Left lung (tissue), 10 donors: ENCODE results near the gene CAMSAP1. TPM values are rescaled to one million over a fixed set of nuclear protein-coding genes. Genes with fewer than 3 reads are reported as not detected.

Source experiments
- ATAC-seq: fragments of 200-7000 bp; cut with Tn5 transposase; one replicate; pipeline ENCODE4 v1.9.1; 2020; ENCODE audit warnings: moderate library complexity
- DNase-seq, 4 donors: peaks; one replicate each; pipeline ENCODE4 v3.0.0-alpha.2; 2013 to 2020
- H3K27ac ChIP-seq, 2 donors: fragments of 200-600 bp; sonication (generic) in 1 of 2; one replicate each; pipeline versions ENCODE4 v1.5.0 to v1.8.0; 2020 to 2021
- H3K27me3 ChIP-seq, 2 donors: fragments of 200-600 bp; sonication (generic) in 1 of 2; one replicate each; pipeline versions ENCODE4 v1.5.0 to v1.8.0; 2020 to 2021
- H3K36me3 ChIP-seq, 2 donors: fragments of 200-600 bp; sonication (generic) in 1 of 2; one replicate each; pipeline versions ENCODE4 v1.5.0 to v1.8.0; 2020 to 2021
- H3K4me1 ChIP-seq, 2 donors: fragments of 200-600 bp; one replicate each; pipeline ENCODE4 v1.8.0; 2021
- H3K4me3 ChIP-seq, 2 donors: fragments of 200-600 bp; sonication (generic) in 1 of 2; one replicate each; pipeline versions ENCODE4 v1.5.0 to v1.8.0; 2020 to 2021; ENCODE audit warnings: mild to moderate bottlenecking in 1 of 2
- H3K9me3 ChIP-seq, 2 donors: fragments of 200-600 bp; sonication (generic) in 1 of 2; one replicate each; pipeline versions ENCODE4 v1.5.0 to v1.8.0; 2020 to 2021
- intact Hi-C, 2 donors: fragments of 100-400 bp; cut with DNase I; formaldehyde crosslinking; loops; one replicate each; pipeline versions ENCODE4 v1.11.2 to v1.14.2; 2022
- polyA plus RNA-seq, 6 donors: library from polyadenylated mRNA; unstranded; fragments of 120-200 nt; gene quantifications; one replicate each; pipeline ENCODE4 v1.2.1, GENCODE V29; 2013; ENCODE audit not compliant: insufficient read length in 6 of 6
- total RNA-seq, 2 donors: library from RNA; stranded (reverse); fragmentation: NEBNext Ultra II Directional; extraction: Animal tissue kit (Norgen Biotek cat#: 25700); gene quantifications; one replicate each; pipeline ENCODE4 v1.2.1, GENCODE V29; 2021
- TF ChIP-seq, protein P1 (sequence below), 2 donors: fragments of 200-600 bp; sonication (generic) in 1 of 2; IDR thresholded peaks; one replicate each; pipeline versions ENCODE4 v1.5.0 to v1.8.0; 2021; ENCODE audit warnings: antibody characterized with exemption in 2 of 2
- donor health status: DM: no; HTN: yes; CAD: no.
- donor health status: DM: no; HTN: no; CAD: no.

The CAMSAP1 gene
- total and polyA plus RNA-seq, 8 donors, result 20.4 to 27.0 (median 24.0) TPM

DNA sequence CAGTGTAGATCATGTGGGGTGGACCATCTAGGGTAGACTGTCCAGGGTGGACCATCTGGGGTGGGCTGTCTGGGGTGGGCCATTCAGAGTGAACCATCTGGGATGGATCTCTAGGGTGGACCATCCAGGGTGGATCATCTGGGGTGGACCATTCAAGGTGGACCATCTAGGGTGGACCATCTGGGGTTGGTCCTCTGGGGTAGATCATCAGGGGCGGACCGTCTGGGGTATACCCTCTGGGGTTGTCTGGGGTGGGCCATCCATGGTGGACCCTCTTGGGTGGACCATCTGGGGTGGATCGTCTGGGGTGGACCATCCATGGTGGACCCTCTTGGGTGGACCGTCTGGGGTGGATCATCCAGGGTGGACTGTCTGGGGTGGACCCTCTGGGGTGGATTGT, 141.1 kb downstream of the CAMSAP1 start:
- TF ChIP-seq, protein P1, sequence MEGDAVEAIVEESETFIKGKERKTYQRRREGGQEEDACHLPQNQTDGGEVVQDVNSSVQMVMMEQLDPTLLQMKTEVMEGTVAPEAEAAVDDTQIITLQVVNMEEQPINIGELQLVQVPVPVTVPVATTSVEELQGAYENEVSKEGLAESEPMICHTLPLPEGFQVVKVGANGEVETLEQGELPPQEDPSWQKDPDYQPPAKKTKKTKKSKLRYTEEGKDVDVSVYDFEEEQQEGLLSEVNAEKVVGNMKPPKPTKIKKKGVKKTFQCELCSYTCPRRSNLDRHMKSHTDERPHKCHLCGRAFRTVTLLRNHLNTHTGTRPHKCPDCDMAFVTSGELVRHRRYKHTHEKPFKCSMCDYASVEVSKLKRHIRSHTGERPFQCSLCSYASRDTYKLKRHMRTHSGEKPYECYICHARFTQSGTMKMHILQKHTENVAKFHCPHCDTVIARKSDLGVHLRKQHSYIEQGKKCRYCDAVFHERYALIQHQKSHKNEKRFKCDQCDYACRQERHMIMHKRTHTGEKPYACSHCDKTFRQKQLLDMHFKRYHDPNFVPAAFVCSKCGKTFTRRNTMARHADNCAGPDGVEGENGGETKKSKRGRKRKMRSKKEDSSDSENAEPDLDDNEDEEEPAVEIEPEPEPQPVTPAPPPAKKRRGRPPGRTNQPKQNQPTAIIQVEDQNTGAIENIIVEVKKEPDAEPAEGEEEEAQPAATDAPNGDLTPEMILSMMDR (IDR thresholded peaks at IDR 0.05), result no peak
- Histone ChIP-seq H3K36me3 (no peaks in the 10 kb centered on the region), H3K4me1 (no peaks in the 10 kb centered on the region), H3K27ac (no peak overlapping the region), H3K4me3 (no peak overlapping the region), H3K27me3 (peaks cover 0 to 19% of the 10 kb centered on the region in 2 donors), H3K9me3 (peaks cover 0 to 29% of the 10 kb centered on the region in 2 donors)
- DNase-seq, result no peak
- intact Hi-C loops, result no loop called here
- ATAC-seq, result no peak

- no peaks in the 10 kb centered on the region for H3K4me1 ChIP-seq
- H3K36me3 ChIP-seq, result no peaks in the 10 kb centered on the region
- no peak overlapping the region for H3K27ac ChIP-seq
- DNase-seq (no peak), ATAC-seq (no peak)
- intact Hi-C loops, result no loop called here
- peaks cover 0 to 29% of the 10 kb centered on the region in 2 donors for H3K9me3 ChIP-seq
- peaks cover 0 to 15% of the 10 kb centered on the region in 2 donors for H3K27me3 ChIP-seq
- TF ChIP-seq, protein P1 (IDR thresholded peaks at IDR 0.05), result no peak
- H3K4me3 ChIP-seq, result no peak overlapping the region
These were observed 141.9 kb downstream of the CAMSAP1 start for GRCh38 chr9:135765416-135765815.

GRCh38 chr9:135764731-135765130, 142.6 kb downstream of the CAMSAP1 start:
- no peak for DNase-seq
- Histone ChIP-seq H3K27ac (no peak overlapping the region), H3K4me3 (no peak overlapping the region), H3K36me3 (no peaks in the 10 kb centered on the region), H3K9me3 (peaks cover 0 to 29% of the 10 kb centered on the region in 2 donors), H3K27me3 (peaks cover 0 to 15% of the 10 kb centered on the region in 2 donors), H3K4me1 (no peaks in the 10 kb centered on the region)
- intact Hi-C loops, result no loop called here
- no peak for ATAC-seq
- TF ChIP-seq, protein P1 (IDR thresholded peaks at IDR 0.05), result no peak

DNA sequence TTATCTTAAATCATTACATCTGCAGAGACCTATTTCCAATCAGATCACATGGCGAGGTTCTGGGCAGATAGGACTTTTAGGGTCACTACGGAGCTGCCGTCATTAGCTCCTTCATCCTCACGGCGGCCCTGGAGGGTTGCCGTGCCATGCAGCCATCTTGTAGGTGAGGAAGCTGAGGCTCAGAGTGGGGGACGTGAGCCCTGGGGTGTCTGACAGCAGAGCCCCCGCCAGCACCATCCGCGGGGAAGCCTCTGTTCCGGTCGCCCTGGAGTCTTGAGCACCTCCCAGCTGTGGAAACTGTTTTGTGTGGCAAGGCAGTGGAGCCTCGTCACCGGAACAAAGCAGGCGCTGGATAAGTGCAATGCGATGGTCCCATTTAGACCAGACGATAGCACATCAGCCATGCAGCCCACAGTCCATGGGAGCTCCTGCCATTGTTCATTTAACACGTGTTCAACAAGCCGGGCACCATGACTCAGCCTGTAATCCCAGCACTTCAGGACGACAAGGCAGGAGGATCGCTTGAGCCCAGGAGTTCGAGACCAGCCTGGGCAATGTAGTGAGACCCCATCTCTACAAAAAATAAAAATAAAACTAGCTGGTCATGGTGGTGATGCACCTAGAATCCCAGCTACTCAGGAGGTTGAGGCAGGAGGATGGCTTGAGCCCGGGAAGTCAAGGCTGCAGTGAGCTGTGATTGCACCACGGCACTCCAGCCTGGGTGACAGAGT, 143.5 kb downstream of the CAMSAP1 start:
- no peak overlapping the region for H3K4me3 ChIP-seq
- intact Hi-C loops, result no loop called here
- ATAC-seq (no peak), DNase-seq (no peak)
- no peak overlapping the region for H3K27ac ChIP-seq
- H3K36me3 ChIP-seq, result no peaks in the 10 kb centered on the region
- TF ChIP-seq, protein P1 (IDR thresholded peaks at IDR 0.05), result no peak
- H3K4me1 ChIP-seq, result no peaks in the 10 kb centered on the region
- H3K9me3 ChIP-seq, result peaks cover 0 to 29% of the 10 kb centered on the region in 2 donors
- H3K27me3 ChIP-seq, result peaks cover 0 to 13% of the 10 kb centered on the region in 2 donors

DNA sequence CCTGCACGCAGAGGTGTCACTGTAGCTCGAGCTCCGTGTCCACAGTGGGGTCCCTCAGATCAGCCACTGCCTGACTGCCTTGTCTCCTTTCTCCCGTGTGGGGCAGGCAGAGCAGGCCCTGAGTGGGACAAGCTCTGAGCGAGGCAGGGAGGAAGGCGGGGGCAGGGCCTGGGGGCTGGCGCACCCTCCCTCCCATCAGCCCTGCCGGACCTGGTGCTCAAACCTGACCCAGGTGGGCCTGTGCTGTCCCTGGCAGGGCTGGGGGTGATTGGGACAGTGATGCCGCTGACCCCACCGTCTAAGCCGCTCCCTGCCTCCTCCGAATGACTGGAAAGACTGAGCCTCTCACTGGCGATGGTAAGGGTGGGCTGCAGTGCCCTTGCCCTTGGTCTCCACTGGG, 144.4 kb downstream of the CAMSAP1 start:
- H3K27me3 ChIP-seq, result peaks cover 0 to 13% of the 10 kb centered on the region in 2 donors
- no peak for ATAC-seq
- H3K9me3 ChIP-seq, result peaks cover 0 to 29% of the 10 kb centered on the region in 2 donors
- intact Hi-C loops, result no loop called here
- DNase-seq, result no peak
- H3K4me1 ChIP-seq, result no peaks in the 10 kb centered on the region
- TF ChIP-seq, protein P1 (IDR thresholded peaks at IDR 0.05), result no peak
- H3K27ac ChIP-seq, result no peak overlapping the region
- H3K36me3 ChIP-seq, result no peaks in the 10 kb centered on the region
- no peak overlapping the region for H3K4me3 ChIP-seq
